HG03066 (cell line): ENCODE data around the gene OR6C2.
"Not testable (repeated sequence)": the region's sequence is repeated elsewhere in the genome, so short reads cannot be mapped to it uniquely, and the experiment has no call there.

Experiments used
- ATAC-seq: cut with Tn5 transposase; IDR thresholded peaks from one replicate; pipeline ENCODE4 v1.9.1; 2021; ENCODE audit warnings: low read depth; ENCODE audit not compliant: unreplicated experiment

Gene OR6C2

GRCh38 chr12:55443776-55444175 is at the start of gene OR6C2:
OR6C2 (plus strand) TSS chr12:55444076; CDS start chr12:55452214, 8,138 bp downstream.
- no peak for ATAC-seq

- no peak for ATAC-seq
Measured at GRCh38 chr12:55396326-55396725, 47.5 kb upstream of the OR6C2 start.

- no peak for ATAC-seq
Measured at GRCh38 chr12:55400229-55400628, 43.6 kb upstream of the OR6C2 start, which contains the start of gene OR6C65. OR6C65 (plus strand) TSS chr12:55400529; CDS start chr12:55400529, 0 bp downstream.

- no peak for ATAC-seq
Measured at GRCh38 chr12:55407866-55408265, 36.0 kb upstream of the OR6C2 start.

GRCh38 chr12:55409133-55409532 is 34.7 kb upstream of the OR6C2 start:
- ATAC-seq = not testable (repeated sequence)

GRCh38 chr12:55412138-55412537 is 31.7 kb upstream of the OR6C2 start:
- not testable (repeated sequence) for ATAC-seq

GRCh38 chr12:55413498-55414388 is 30.1 kb upstream of the OR6C2 start:
- not testable (repeated sequence) for ATAC-seq

GRCh38 chr12:55414396-55414823 is 29.5 kb upstream of the OR6C2 start:
- ATAC-seq = not testable (repeated sequence)

GRCh38 chr12:55414889-55415288 is 29.0 kb upstream of the OR6C2 start:
- not testable (repeated sequence) for ATAC-seq

- no peak for ATAC-seq
Measured at GRCh38 chr12:55416961-55417360, 26.9 kb upstream of the OR6C2 start.

GRCh38 chr12:55420307-55420962 is 23.4 kb upstream of the OR6C2 start:
- no peak for ATAC-seq

- no peak for ATAC-seq
Measured at GRCh38 chr12:55425954-55426353, 17.9 kb upstream of the OR6C2 start, which contains the start of gene OR6C76. OR6C76 (plus strand) TSS chr12:55426254; CDS start chr12:55426254, 0 bp downstream.

- ATAC-seq = no peak
Measured at GRCh38 chr12:55428331-55429243, 15.3 kb upstream of the OR6C2 start.

GRCh38 chr12:55441233-55441632 is 2.6 kb upstream of the OR6C2 start:
- ATAC-seq = not testable (repeated sequence)

- ATAC-seq = no peak
Measured at GRCh38 chr12:55445357-55445756, 1.5 kb downstream of the OR6C2 start.

GRCh38 chr12:55446326-55446725 is 2.5 kb downstream of the OR6C2 start:
- ATAC-seq = no peak

GRCh38 chr12:55448825-55449224 is 4.9 kb downstream of the OR6C2 start:
- no peak for ATAC-seq

- not testable (repeated sequence) for ATAC-seq
Measured at GRCh38 chr12:55464926-55465325, 21.1 kb downstream of the OR6C2 start.

GRCh38 chr12:55467836-55468235 is 24.0 kb downstream of the OR6C2 start:
- no peak for ATAC-seq

GRCh38 chr12:55469291-55469690 is 25.4 kb downstream of the OR6C2 start:
- no peak for ATAC-seq
